GM21367 (cell line): ENCODE measurements around the gene PDE4DIP.
"Not testable (repeated sequence)": the region's sequence is repeated elsewhere in the genome, so short reads cannot be mapped to it uniquely, and the experiment has no call there.

Experiments used
- ATAC-seq: cut with Tn5 transposase; IDR thresholded peaks from one replicate; pipeline ENCODE4 v1.9.1; 2021; ENCODE audit not compliant: unreplicated experiment

Gene PDE4DIP

DNA sequence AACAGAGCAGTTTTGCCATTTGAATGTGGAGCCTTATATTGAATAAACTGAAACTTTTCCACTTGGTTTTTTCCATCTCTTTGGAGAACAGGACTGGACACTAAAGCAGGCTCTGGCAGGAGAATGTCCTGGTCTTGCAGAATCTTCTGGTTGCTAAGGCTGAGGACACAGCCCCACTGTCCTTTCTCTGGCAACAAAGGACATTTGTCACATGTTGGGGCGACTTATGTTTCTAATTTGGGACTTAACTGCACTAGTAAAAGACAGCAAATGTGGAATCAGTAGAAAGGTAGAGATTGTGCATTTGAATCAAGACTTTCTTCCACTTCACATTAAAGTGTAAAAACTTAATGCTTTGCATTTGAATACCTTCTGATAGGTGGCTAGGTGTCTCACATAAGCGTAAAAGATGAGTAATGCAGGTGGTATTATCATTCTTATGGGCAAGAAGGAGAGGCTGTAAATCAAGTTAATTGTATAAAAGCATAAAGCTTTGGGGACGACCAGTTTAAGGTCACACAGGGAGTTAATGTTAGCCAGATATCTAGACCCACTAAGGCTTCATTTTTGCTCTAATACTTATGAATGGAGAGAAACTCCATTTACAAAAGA is 74.7 kb downstream of the PDE4DIP start:
- not testable (repeated sequence) for ATAC-seq

DNA sequence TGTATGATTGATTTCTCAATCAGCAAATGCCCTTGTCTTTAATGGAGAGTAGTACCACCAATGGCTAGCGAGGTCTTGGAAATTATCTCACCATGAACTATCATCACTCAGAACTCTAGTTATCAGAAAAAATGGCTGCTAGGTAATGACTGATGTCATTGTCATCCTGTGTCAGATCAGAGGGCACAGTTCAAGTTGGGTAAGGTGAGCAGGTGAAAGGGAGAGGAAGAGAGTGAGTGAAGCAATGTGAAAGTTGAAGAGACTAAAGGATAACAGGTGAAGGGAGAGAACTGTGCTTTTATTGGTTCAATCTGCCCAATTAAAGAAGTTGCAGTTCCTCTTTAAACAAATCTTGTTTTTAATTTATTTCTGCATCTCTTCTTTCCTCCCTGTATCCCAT is 76.8 kb downstream of the PDE4DIP start:
- not testable (repeated sequence) for ATAC-seq

DNA sequence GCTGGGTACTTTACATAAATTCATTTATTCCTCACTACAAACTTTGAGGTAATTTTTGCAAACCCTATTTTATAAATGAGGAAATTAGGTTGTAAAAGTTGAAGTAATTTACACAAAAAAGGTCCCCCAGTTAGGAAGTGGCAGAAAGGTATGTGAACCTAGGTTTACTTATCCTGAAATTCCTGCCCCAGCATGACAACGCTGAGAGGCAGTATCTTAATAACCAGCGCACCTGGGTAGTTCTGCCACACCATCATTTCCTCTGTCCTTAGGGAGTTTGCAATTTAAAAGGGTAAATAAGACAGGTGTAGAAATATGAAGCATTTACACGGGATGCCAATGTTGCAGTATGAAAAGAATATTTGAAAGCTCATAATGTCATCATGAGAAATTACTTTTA is 79.6 kb downstream of the PDE4DIP start:
- not testable (repeated sequence) for ATAC-seq

DNA sequence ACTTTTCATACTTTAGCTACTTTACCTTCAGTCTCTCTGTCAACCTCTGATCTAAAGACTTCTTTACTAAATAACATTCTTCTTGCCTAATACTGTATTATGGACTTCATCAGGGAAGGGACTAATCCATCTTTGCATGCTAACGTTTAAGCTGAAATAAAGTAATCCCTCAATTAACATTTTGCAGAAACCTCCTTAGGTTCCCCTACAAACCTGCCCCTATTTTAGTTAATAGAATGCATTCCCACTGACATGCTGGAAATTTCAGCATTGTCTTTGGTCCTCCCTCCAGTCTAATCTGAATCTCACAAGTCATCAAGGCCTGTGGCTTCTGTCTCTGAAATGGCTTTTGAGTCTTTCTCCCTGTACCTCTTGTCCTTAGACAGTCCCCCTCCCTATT is 83.4 kb downstream of the PDE4DIP start:
- not testable (repeated sequence) for ATAC-seq

DNA sequence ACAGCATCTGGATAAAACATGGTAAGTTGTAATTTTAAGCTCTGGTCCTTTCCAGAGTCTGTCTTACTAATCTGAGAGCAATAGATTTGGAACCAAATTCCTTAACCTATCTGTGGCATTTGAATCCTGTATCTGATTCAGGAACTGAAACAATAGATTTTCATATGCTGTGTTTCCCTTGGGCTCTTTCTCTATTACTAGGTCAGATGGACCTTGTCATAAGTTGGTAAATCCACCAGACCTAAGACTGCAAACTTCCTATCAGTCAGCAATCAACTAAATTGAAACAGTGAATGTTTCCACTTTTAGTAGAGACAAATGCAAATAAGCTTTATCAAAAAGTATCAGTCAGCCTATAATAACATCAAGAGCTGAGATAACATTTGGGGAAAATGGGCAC is 85.0 kb downstream of the PDE4DIP start:
- not testable (repeated sequence) for ATAC-seq

DNA sequence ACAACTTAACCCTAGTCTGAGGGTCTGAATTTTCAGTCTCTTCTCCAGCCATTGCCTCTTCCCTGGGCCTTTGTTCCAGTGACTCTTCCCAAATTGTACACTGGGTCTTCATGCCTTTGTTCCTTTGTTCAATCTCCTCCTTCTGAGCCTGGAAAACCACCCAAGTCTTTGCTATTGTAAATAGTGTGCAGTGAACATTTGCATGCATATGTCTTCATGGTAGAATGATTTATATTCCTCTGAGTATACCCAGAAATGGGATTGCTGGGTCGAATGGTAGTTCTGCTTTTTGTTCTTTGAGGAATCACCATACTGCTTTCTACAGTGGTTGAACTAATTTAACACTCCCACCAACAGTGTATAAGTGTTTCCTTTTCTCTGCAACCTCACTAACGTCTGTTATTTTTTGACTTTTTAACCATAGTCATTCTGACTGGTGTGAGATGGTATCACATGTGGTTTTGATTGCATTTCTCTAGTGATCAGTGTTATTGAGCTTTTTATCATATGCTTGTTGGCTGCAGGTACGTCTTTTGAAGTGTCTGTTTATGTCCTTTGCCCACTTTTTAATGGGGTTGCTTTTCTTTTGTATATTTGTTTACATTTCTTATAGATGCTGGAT is 91.3 kb downstream of the PDE4DIP start:
- not testable (repeated sequence) for ATAC-seq

DNA sequence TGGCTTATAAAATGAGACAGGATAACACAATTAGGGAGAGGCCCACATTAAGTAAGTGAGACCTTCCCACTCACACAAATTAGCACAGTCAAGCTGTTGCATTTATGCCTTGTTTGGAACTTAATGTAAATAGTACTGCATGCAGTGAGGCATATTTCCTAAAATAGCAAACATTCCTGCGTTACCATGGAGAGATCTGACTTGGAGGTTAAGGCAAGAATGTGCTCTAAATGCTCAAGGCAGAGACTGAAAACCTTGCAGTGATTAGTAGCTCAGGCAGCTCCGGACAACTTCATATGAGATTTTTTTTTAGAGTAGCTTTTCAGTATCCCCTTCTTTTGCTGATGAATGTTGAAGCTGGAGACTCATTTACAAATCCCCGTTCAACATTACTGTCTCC is 98.7 kb downstream of the PDE4DIP start:
- not testable (repeated sequence) for ATAC-seq

DNA sequence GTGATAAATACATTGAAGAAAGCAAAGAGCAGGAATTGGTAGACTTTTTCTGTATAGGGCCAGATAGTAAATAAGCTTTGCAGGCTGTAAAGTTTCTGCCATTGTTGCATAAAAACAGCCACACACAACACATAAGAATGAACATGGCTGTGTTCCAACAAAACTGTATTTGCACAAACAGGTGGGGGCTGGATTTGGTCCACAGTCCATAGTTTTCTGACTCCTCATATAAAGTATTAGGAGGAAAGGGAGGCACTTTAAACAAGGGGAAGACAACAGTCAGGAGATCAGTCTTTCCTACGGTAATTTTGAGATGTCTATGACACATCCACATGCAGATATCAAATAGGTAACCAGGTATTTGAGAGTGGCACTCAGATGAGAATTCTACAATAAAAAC is 100.9 kb downstream of the PDE4DIP start:
- not testable (repeated sequence) for ATAC-seq

DNA sequence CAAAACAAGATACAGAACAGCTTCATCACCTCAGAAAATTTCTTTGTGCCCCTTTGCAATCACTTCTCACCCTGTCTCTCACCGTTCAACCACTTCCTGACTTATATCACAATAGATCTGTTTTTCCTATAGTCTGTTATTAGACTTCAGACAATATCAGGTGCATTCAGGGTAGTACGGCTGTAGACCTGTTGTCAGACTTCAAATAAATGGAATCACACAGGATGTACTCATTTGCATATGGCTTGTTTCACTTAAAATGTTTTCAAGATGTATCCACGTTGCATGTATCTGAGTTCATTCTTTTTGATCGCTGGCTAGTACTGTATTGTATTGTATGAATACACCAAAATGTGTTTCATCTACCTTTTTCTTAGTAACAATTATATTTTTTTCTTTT is 104.5 kb downstream of the PDE4DIP start:
- not testable (repeated sequence) for ATAC-seq

DNA sequence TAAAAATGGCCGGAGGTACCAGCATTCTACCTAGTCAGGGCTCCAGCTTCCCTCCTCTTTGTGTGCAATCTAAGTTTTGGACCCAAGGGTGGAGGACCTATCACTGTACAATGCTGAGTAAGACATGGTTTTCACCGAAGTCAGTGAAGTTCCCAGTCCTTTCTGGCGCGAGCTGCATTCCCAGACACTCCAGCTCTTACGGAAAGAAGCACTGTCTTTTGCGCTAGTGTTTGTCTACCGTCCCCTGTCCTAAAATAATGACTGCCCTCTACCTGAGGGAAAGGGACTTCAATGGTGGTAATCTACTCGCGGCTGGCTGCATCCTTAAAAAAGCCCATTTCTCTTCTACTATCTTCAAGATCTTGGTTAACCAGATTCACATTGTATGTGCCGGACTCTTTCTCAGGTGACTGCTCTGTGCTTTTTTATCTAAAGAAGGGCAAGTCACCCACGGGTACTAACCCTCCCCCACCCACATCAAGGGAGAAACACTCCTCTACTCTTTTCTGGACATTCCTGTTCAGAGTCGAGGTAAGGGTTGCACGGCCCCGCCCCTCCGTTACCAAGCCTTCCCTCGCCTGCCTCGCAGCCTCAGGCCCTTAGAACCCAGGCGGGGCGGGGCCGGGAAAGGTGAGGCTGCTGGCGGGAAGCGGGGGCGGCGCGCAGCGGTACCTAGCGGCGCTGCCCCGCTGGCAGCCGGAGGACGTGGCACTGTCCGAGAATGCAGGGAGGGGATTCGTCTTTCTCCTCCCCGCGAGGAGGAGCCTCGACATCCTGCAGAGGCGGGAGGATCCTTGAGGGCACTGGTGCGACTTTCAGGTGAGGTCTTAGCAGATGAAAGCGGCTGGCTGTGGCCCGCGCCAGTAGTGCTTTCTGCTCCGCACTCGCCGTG is 107.4 kb downstream of the PDE4DIP start:
- peak; percentile 69 for ATAC-seq

DNA sequence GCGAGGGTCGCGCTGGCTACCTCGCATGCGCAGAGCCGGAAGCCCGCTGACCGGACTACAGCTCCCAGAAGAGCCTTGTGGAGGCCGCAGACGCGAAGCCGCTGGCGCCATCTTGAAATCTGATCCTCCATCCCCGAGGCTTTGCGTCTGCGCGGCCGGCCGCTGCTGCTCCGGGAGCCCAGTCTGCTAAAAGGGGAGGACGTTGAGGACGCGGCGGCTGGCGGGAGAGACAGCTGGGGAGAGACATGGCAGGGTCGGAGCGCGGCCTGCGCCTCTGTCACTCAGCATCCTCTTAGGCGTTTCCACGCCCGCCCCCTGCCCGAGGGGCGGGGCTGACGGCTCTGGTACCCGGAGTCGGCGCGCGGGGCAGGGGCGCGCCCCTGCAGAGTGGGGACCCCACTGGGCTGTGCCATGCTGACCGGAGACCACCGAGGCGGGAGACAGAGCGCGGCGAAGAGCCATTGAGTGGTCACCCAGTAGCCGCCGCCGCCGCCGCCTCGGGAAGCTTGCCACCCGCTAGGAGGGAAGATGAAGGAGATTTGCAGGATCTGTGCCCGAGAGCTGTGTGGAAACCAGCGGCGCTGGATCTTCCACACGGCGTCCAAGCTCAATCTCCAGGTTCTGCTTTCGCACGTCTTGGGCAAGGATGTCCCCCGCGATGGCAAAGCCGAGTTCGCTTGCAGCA is 108.2 kb downstream of the PDE4DIP start:
- peak; percentile 49 for ATAC-seq

DNA sequence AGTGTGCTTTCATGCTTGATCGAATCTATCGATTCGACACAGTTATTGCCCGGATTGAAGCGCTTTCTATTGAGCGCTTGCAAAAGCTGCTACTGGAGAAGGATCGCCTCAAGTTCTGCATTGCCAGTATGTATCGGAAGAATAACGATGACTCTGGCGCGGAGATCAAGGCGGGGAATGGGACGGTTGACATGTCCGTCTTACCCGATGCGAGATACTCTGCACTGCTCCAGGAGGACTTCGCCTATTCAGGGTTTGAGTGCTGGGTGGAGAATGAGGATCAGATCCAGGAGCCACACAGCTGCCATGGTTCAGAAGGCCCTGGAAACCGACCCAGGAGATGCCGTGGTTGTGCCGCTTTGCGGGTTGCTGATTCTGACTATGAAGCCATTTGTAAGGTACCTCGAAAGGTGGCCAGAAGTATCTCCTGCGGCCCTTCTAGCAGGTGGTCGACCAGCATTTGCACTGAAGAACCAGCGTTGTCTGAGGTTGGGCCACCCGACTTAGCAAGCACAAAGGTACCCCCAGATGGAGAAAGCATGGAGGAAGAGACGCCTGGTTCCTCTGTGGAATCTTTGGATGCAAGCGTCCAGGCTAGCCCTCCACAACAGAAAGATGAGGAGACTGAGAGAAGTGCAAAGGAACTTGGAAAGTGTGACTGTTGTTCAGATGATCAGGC is 108.8 kb downstream of the PDE4DIP start:
- ATAC-seq: not testable (repeated sequence)

DNA sequence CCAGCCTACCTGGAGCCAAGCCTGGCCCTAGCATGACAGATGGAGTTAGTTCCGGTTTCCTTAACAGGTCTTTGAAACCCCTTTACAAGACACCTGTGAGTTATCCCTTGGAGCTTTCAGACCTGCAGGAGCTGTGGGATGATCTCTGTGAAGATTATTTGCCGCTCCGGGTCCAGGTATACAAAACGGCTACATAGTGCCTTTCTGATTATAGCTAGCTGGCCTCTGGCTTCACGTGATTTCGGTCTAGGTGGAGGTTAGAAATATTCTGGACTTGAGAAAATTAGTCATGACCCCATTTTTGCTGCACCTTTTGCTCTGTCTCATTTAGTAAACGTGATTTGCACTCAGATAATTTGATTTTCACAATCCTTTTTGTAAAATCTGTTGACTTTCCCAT is 109.5 kb downstream of the PDE4DIP start:
- ATAC-seq: not testable (repeated sequence)

DNA sequence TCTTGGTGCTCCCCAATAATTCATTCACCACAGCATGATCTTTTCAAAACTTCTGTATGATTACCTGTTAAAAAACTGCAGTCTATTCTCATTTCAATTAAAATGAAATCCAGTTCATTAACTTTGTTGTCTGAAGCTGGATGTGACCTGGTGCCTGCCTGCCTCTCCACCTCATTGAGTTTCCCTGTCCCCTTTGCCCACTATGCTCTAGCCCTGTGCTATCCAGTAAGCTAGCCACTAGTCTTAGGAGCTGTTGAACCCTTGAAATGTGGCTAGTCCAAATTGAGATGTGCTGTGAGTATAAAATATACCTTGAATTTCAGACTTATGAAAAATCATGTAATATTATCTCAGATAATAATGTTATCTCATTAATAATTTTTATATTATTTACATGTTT is 114.1 kb downstream of the PDE4DIP start:
- ATAC-seq: not testable (repeated sequence)

DNA sequence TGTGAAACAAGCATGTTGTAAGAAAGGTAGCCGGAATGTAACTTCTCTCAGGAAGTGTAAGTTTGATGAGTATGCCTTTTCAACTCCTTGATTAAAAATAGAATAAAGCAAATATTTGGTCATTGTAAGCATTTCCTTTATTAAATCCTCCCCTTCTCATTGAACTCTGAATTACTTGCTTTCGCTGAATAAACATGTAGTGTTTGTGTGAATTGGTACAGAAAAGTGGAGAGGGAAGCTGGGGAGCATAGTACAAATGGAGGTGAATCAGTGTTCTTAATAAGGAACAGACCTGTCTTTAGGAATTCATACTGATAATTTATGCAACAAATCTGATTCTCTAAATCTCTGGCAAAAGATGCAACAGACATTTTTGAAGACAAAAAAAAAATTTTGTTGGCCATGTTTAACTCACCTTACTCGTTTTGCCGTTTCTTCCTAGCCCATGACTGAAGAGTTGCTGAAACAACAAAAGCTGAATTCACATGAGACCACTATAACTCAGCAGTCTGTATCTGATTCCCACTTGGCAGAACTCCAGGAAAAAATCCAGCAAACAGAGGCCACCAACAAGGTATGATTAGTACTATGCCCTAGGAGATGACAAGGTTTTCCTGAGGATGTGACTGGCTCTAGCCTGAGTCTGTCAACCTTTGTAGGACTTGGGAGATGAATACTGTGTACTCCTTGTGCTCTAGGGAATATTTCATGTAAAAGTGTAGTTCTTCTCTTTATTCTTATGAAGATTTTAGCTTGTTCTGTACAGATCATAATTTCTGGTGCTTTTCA is 116.2 kb downstream of the PDE4DIP start:
- ATAC-seq: not testable (repeated sequence)

DNA sequence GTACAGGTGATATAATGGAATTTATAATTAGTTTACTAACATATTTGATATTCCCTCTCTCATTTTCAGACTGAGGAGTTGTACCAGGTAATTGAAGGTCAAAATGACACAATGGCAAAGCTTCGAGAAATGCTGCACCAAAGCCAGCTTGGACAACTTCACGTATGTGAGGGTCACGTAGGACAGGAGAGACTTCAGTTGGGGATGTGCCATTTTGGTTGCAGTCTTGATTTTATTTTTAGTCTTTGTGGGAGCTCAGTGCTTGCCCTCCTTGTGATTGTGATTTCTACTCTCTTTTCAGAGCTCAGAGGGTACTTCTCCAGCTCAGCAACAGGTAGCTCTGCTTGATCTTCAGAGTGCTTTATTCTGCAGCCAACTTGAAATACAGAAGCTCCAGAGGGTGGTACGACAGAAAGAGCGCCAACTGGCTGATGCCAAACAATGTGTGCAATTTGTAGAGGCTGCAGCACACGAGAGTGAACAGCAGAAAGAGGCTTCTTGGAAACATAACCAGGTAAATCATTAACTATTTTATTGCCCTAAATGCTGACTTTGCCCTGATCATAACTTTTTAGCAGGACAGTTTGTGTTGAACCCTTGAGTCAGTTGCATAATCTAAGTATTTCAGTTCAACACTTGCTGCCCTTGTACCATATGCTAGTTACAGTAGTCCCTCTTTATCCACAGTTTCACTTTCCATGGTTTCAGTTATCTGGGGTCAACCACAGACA is 118.1 kb downstream of the PDE4DIP start:
- ATAC-seq: not testable (repeated sequence)

DNA sequence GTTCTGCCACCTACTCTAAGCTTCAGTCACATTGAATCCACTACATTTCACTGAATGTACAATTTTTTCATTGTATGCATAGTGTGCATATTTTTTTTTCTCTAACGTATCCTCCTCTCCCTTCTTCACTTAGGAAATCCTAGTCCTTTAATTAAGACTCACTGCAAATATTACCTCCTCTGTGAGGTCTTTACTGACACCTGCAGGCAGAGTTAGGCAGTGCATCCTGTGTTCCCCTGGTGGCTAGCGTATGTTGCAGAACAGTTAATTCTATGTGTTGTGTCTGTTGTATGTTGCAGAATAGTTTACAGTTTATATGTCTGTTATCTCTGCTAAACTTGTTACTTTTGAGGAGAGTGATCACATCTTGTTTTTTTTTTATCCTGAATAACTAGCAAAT is 121.9 kb downstream of the PDE4DIP start:
- not testable (repeated sequence) for ATAC-seq

DNA sequence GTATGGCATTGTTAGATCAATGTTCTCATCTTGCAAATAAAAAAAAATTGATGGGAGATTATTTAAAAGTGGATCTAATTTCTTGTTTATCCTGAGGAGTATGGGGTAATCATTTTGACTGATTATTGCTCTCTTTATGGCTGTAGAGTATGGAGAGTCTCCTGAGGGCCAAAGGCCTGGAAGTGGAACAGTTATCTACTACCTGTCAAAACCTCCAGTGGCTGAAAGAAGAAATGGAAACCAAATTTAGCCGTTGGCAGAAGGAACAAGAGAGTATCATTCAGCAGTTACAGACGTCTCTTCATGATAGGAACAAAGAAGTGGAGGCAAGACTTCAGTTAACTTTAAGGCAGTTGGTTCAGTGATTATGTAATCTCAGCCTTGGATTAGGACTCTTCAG is 123.4 kb downstream of the PDE4DIP start:
- ATAC-seq: not testable (repeated sequence)

DNA sequence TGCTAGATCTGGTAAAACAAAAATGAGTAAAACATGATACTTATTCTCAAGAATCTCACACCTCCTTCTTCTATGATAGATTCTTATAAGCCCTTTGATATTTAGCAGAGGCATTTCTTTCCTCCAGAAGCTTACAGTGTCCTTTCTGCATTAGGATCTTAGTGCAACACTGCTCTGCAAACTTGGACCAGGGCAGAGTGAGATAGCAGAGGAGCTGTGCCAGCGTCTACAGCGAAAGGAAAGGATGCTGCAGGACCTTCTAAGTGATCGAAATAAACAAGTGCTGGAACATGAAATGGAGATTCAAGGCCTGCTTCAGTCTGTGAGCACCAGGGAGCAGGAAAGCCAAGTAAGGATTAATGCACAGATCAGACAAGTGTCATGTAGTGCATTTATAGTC is 124.5 kb downstream of the PDE4DIP start:
- not testable (repeated sequence) for ATAC-seq
